Vagina (tissue), 2 donors: ENCODE results near the gene CDK19.

Experiments
- CTCF ChIP-seq, 3 experiments: fragments of 450-650 bp in 2 of 3; fragments of 200-600 bp in 1 of 3; sonication (generic) in 1 of 3; IDR thresholded peaks; one replicate each; pipeline ENCODE4 v1.5.1; 2017 to 2019; ENCODE audit warnings: antibody characterized with exemption in 3 of 3, mild to moderate bottlenecking in 2 of 3, moderate library complexity in 2 of 3
- POLR2A ChIP-seq, 2 donors: fragments of 450-650 bp; IDR thresholded peaks; one replicate each; pipeline ENCODE4 v1.6.1; 2017; ENCODE audit warnings: antibody characterized with exemption in 2 of 2, mild to moderate bottlenecking in 2 of 2, moderate library complexity in 2 of 2
- POLR2AphosphoS5 ChIP-seq, 2 donors: sonication (generic); formaldehyde crosslinking; IDR thresholded peaks; one replicate each; pipeline ENCODE4 v1.9.0; 2017; ENCODE audit warnings: antibody characterized with exemption in 2 of 2, mild to moderate bottlenecking in 2 of 2, low read depth in 1 of 2; ENCODE audit not compliant: insufficient read depth in 1 of 2

GRCh38 chr6:110856296-110856695 lies 41.0 kb upstream of the CDK19 start:
- TF ChIP-seq POLR2A (IDR thresholded peaks at IDR 0.05) (no peak), CTCF (IDR thresholded peaks at IDR 0.05) (no peak), POLR2AphosphoS5 (IDR thresholded peaks at IDR 0.05; ENCODE audit: insufficient read depth in 1 of 2, low read depth in 1 of 2) (no peak)
